Ovary (tissue), 9 donors: Measurements from ENCODE around the gene C2orf72. TPM values are rescaled to one million over a fixed set of nuclear protein-coding genes. Genes with fewer than 3 reads are reported as not detected.
"Not testable (repeated sequence)": the region's sequence is repeated elsewhere in the genome, so short reads cannot be mapped to it uniquely, and the experiment has no call there.

Experiments
- DNase-seq, 5 donors: peaks; one replicate each; pipeline ENCODE4 v3.0.0-alpha.2; 2019 to 2020
- H3K27ac ChIP-seq, 2 donors: fragments of 200-600 bp; one replicate each; pipeline versions ENCODE4 v1.5.1 to v1.8.0; 2019 to 2022
- H3K27me3 ChIP-seq: fragments of 200-600 bp; one replicate; pipeline ENCODE4 v1.8.0; 2022
- H3K36me3 ChIP-seq: fragments of 200-600 bp; sonication (generic); one replicate; pipeline ENCODE4 v1.5.1; 2019
- H3K4me1 ChIP-seq: one replicate; pipeline ENCODE4 v1.8.1; 2013; ENCODE audit warnings: mild to moderate bottlenecking, moderate library complexity; ENCODE audit not compliant: insufficient read depth
- H3K4me3 ChIP-seq: fragments of 200-600 bp; sonication (generic); one replicate; pipeline ENCODE4 v1.5.1; 2017
- H3K9me3 ChIP-seq, 2 donors: fragments of 200-600 bp in 1 of 2; sonication (generic) in 1 of 2; one replicate each; pipeline versions ENCODE4 v1.5.1 to v1.8.1; 2013 to 2019; ENCODE audit warnings: mild to moderate bottlenecking in 1 of 2, moderate library complexity in 1 of 2
- EP300 ChIP-seq: sonication (generic); formaldehyde crosslinking; IDR thresholded peaks from one replicate; pipeline ENCODE4 v1.6.1; 2017; ENCODE audit warnings: antibody characterized with exemption
- POLR2A ChIP-seq: fragments of 450-650 bp; IDR thresholded peaks from one replicate; pipeline ENCODE4 v1.6.1; 2017; ENCODE audit warnings: antibody characterized with exemption, mild to moderate bottlenecking, moderate library complexity
- WGBS, 3 donors: extraction: QIAGEN DNeasy Blood & Tissue Kit in 1 of 3; methylation state at CpG; one replicate each; pipeline versions ENCODE4 v1.1.5 to v1.1.7; 2013 to 2017; 5-methylcytosine and 5-hydroxymethylcytosine counted together
- intact Hi-C, 4 donors: fragments of 100-400 bp; cut with DNase I; formaldehyde crosslinking; loops; one replicate each; pipeline versions ENCODE4 v1.11.0 to v1.15.1; 2022 to 2023
- polyA plus RNA-seq, 2 donors: library from polyadenylated mRNA; stranded (reverse); fragments of 200-250 nt in 1 of 2; fragments of 350-450 nt in 1 of 2; fragmentation: Illumina TruSeq in 1 of 2; extraction: RNeasy Lipid Tissue Mini Kit (QIAGEN cat#74804) in 1 of 2; gene quantifications; one replicate each; pipeline ENCODE4 v1.2.3, GENCODE V29; 2013 to 2014
- total RNA-seq, 7 donors: library from RNA; depleted of rRNA in 2 of 7; stranded (reverse); fragments of >200 nt in 2 of 7; fragmentation: NEBNext Ultra II Directional in 3 of 7; extraction: Animal tissue kit (Norgen Biotek cat#: 25700) in 3 of 7; gene quantifications; one replicate each; pipeline versions ENCODE4 v1.1.0 to v1.2.4, GENCODE V29; 2016 to 2023
- TF ChIP-seq, protein P1 (sequence below), 3 donors: fragments of 450-650 bp in 2 of 3; fragments of 200-600 bp in 1 of 3; IDR thresholded peaks; one replicate each; pipeline versions ENCODE4 v1.5.1 to v1.8.0; 2016 to 2022; ENCODE audit warnings: antibody characterized with exemption in 3 of 3, mild to moderate bottlenecking in 1 of 3
- donor health status: DM: no; HTN: no; CAD: no; lungs with moderate emphysema.
- donor health status: DM: no; HTN: no; CAD: no.
- donor health status: Bipolar disorder and iron deficiency.
- donor health status: DM: yes; HTN: yes; CAD: no.
- donor health status: DM: no; HTN: no; CAD: no.
- donor health status: DM: yes; HTN: yes; CAD: no.

C2orf72 gene
- total and polyA plus RNA-seq, 9 donors = 0.06 to 0.18 (median 0.12) TPM; not detected in 4

DNA sequence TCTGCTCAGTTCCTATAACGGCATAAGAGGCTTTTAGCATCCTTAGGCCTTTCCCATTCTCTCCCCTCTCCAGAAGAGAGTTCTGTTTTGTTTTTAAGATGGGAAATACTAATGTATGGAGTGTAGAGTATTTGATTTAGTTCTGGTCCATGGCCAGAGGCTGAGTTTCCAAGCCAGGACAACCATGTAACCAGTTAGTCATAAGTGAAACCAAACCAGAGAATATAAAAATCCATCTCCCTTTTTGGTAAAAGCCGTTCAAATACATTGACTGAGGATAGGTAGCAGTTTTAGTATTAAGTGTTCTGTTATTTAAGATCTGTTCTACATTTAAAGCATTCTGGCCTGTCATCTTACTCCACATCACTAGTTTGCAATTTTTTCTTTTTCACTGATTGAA lies 22.4 kb downstream of the C2orf72 start:
- Histone ChIP-seq H3K9me3 (no peaks in the 10 kb centered on the region), H3K27ac (no peak overlapping the region), H3K4me3 (no peak overlapping the region), H3K36me3 (no peaks in the 10 kb centered on the region), H3K27me3 (no peaks in the 10 kb centered on the region), H3K4me1 (peaks cover 3% of the 10 kb centered on the region)
- DNase-seq = no peak
- WGBS, 3 donors = 83 to 87% (median 86%) methylated on average over 2 of the region's 2 CpGs
- no peak for TF ChIP-seq EP300
- TF ChIP-seq, protein P1, sequence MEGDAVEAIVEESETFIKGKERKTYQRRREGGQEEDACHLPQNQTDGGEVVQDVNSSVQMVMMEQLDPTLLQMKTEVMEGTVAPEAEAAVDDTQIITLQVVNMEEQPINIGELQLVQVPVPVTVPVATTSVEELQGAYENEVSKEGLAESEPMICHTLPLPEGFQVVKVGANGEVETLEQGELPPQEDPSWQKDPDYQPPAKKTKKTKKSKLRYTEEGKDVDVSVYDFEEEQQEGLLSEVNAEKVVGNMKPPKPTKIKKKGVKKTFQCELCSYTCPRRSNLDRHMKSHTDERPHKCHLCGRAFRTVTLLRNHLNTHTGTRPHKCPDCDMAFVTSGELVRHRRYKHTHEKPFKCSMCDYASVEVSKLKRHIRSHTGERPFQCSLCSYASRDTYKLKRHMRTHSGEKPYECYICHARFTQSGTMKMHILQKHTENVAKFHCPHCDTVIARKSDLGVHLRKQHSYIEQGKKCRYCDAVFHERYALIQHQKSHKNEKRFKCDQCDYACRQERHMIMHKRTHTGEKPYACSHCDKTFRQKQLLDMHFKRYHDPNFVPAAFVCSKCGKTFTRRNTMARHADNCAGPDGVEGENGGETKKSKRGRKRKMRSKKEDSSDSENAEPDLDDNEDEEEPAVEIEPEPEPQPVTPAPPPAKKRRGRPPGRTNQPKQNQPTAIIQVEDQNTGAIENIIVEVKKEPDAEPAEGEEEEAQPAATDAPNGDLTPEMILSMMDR (IDR thresholded peaks at IDR 0.05) = no peak
- TF ChIP-seq POLR2A = no peak
- intact Hi-C loops = no loop called here

DNA sequence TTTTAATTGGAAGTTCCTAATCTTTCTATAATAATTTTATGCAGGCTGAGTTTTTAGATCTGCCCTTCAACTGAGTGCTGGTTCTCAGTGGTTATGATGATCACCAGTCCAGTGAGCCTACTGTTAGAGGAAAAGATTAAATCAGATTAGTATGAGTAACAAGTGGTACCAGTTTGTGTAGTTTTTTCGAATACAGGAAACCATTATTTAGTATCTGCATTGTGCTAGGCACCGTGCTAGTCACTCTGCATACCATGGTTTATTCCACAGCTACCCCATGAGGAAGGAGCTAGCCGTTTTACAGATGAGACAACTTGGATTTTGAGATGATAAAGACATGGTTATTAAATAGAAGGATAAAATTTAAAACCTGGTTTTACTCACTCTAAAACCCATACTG lies 25.5 kb downstream of the C2orf72 start:
- Histone ChIP-seq H3K9me3 (no peaks in the 10 kb centered on the region), H3K4me1 (peaks cover 3% of the 10 kb centered on the region), H3K4me3 (no peak overlapping the region), H3K27me3 (no peaks in the 10 kb centered on the region), H3K36me3 (no peaks in the 10 kb centered on the region), H3K27ac (no peak overlapping the region)
- intact Hi-C loops = no loop called here
- no peak for DNase-seq
- WGBS, 3 donors = 87 to 89% (median 88%) methylated on average over 3 of the region's 3 CpGs
- TF ChIP-seq, protein P1 (IDR thresholded peaks at IDR 0.05) = no peak
- TF ChIP-seq POLR2A (no peak), EP300 (no peak)

DNA sequence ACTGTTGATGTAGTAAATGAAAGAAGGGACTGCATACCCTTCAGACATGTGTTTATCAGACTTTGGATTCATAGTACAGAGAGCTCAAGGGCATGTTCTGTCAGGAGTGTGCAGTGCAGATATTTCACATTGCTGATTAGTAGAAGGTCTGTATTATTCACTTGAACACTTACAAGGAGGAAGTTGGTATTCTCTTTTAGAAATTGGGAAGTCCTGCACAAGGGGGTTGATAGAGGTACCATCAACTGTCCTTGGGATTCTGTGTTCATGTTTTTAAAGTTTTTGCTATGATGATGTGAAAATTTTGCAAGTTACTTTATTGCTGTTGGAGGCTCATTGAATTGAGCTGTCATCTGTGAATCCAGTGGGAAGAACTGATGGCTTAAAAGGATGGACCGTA lies 26.0 kb downstream of the C2orf72 start:
- Histone ChIP-seq H3K9me3 (no peaks in the 10 kb centered on the region), H3K36me3 (no peaks in the 10 kb centered on the region), H3K27me3 (no peaks in the 10 kb centered on the region), H3K4me1 (peaks cover 1% of the 10 kb centered on the region), H3K27ac (no peak overlapping the region), H3K4me3 (no peak overlapping the region)
- TF ChIP-seq POLR2A = no peak
- TF ChIP-seq, protein P1 (IDR thresholded peaks at IDR 0.05) = no peak
- no peak for TF ChIP-seq EP300
- 89 to 100% (median 100%) methylated on average over 1 of the region's 1 CpG for WGBS, 3 donors
- DNase-seq = no peak
- intact Hi-C loops = no loop called here

DNA sequence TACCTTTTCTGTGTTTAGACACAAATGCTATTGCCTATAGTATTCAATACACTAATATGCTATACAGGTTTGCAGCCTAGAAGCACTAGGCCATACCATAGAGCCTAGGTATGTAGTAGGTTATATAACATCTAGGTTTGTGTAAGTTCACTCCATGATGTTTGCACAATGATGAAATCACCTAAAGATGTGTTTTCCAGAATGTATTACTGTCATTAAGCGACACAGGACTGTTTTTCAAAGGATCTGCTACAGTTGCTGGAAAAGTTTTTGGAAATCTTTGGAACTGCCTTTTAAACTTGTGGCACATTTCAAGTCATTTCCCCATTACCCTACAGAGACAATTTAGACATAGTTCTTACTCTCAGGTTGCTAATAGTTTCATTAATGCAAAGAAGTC lies 28.6 kb downstream of the C2orf72 start:
- H3K4me3 ChIP-seq = no peak overlapping the region
- TF ChIP-seq EP300 (no peak), POLR2A (no peak)
- TF ChIP-seq, protein P1 (IDR thresholded peaks at IDR 0.05) = no peak
- no peaks in the 10 kb centered on the region for H3K4me1 ChIP-seq
- no peak overlapping the region for H3K27ac ChIP-seq
- no peaks in the 10 kb centered on the region for H3K9me3 ChIP-seq
- H3K36me3 ChIP-seq = no peaks in the 10 kb centered on the region
- DNase-seq = no peak
- 97 to 98% (median 98%) methylated on average over 1 of the region's 1 CpG for WGBS, 3 donors
- intact Hi-C loops = no loop called here
- H3K27me3 ChIP-seq = no peaks in the 10 kb centered on the region

DNA sequence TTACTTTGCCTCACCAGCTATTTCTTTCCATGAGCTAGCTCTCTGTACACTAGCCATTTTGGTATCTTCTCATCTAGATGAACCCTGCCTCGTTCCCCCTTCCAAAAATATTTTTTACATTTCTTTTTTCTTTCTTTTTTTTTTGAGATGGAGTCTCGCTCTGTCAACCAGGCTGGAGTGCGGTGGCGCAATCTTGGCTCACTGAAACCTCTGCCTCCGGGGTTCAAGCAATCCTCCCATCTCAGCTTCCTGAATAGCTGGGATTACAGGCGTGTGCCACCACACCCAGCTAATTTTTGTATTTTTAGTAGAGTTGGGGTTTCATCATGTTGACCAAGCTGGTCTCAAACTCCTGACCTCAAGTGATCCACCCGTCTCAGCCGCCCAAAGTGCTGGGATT lies 30.2 kb downstream of the C2orf72 start:
- 94 to 95% (median 95%) methylated on average over 8 of the region's 8 CpGs for WGBS, 3 donors
- H3K36me3 ChIP-seq, H3K27me3 ChIP-seq, intact Hi-C loops, H3K4me1 ChIP-seq, H3K9me3 ChIP-seq, H3K4me3 ChIP-seq, DNase-seq, H3K27ac ChIP-seq: not testable (repeated sequence)
